Measurements from ENCODE around the gene DRC3.
"Not testable (repeated sequence)": the region's sequence is repeated elsewhere in the genome, so short reads cannot be mapped to it uniquely, and the experiment has no call there.

DRC3 gene

DNA sequence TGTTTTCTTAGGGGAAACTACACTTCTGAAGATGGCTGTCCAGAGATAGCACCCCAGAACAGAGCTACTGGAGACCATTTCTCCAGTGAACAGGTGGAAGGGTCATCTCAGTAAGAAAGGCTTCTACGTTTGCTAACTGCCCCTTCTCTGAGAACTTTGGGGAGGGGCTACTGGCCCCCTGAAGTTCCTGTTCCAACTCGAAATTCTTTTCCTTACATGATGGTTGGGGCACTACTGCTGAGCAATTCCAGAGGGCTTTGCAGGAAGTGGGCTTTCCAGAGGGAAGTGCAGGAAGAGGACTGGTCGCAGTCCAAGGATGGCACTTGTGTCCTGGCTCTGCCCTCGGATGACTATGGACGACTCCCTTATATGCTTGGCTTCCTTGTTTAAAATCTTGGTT lies 31.6 kb upstream of the DRC3 start:
- no peak for DNase-seq

DNA sequence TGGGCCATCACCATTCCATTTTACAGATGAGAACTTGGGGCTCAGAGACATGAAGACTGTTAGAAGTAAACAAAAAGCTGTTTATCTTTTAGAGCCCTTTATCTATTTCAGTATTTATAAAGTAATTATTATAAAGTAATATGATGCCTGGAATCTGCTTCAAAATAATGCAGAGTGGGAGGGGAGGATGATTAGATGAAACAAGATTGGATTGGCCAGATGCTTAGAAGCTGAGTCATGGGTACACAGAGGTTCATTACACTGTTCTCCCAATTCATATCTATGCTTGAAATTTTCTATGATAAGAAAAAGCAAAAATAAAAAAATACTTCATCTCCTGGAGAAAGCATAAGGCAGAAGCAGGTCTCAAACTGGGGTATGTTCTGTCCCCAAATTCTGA lies 29.8 kb upstream of the DRC3 start:
- peak; percentile 24 for DNase-seq

DNA sequence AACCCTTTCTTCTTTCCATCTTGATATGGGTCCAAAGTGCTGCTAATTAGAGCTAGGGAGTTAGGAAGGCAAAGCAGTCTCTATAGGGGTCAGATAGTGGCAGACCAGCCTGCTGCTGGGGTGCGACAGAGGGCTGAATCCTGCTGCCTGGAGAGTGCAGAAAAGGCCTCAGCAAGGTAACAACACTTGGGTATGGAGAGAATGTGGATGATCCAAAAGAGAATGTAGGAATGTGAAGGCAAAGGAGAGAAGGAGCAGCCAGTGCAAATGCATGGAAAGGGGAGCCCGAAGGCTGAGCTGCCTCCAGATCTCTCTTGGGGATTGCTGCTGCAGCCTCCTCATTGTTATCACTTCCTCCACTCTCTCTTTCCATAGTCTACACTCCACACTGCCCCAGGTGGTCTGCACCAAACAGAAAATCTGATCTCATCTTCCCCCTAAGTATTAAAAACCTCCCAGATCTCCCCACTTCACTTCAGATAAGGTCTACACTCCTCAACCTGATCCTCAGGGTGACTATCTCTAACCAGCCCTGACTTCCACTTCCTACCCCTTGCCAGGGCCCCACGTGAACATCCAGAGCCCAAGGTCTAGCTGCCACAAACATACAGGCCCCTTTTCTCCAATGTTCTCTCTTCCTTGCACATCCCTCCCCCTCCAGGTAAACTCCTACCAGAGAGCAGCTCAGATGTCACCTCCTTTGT lies 29.2 kb upstream of the DRC3 start:
- peak; percentile 47 for DNase-seq

DNA sequence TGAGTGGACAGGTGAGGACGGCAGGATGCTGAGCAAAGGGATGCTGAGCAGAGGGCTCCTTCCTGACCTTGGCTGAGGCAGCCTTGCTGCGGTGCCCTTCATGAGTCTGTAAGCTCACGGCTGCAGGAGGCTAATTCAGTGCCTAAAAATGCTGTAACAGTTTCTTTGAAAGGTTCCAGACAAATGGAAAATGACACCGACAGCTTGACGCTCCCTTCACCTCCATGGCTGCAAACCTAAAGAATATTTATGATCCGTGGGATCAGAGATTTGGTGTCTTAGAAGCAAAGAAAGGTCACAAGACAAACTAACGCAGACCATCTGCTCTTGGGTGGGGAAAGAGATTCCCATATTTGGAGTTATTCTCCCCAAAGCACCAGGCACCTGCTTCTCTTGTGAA lies 28.4 kb upstream of the DRC3 start:
- peak; percentile 64 for DNase-seq

DNA sequence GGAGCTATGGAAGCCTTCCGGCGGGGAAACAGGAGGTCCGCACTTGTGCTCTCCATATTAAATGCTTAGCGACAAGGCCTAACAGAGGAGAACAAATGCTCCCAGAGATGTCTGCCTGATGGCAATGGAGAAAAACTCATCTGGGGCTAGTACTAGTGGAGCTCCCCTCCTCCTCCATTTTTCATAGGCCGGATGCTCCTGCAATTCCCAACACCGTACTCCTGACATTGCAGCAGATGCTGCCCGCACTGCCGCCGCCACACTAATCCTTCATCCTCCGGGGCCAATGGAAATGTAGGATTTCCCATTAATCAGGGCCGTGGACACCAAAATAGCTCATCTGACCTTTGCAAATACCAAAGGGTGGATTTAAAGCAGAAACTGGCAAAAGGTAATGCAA lies 27.9 kb upstream of the DRC3 start:
- DNase-seq = peak; percentile 47

DNA sequence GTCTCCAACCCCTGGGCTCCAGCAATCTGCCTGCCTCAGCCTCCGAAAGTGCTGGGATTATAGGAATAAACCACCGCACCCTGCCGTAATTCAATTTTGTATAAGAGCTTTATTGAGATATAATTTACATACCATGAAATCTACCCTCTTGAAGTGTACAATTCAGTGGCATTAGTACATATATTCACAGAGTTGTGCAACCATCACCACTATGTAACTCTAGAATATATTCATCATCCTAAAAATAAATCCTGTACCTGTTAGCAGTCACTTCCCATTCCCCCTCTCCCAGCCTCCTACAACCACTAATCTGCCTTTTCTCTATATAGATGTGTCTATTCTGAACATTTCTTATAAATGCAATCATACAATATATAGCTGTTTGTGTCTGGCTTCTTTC lies 26.6 kb upstream of the DRC3 start:
- no peak for DNase-seq

DNA sequence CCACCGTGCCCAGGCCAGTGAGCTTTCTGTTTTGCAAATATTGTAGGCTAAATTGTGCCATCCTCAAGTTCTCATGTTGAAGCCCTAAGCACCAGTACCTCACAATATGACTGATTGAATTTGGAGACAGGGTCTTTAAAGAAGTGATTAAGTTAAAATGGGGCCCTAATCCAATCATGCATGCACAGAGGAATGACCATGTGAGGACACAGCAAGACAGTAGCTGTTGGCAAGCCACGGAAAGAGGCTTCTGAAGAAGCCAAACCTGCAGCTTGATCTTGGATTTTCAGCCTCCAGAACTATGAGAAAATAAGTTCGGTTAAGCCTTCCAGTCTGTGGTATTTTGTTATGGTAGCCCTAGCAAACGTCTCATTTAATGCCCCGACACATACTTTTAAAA lies 25.4 kb upstream of the DRC3 start:
- DNase-seq = no peak

DNA sequence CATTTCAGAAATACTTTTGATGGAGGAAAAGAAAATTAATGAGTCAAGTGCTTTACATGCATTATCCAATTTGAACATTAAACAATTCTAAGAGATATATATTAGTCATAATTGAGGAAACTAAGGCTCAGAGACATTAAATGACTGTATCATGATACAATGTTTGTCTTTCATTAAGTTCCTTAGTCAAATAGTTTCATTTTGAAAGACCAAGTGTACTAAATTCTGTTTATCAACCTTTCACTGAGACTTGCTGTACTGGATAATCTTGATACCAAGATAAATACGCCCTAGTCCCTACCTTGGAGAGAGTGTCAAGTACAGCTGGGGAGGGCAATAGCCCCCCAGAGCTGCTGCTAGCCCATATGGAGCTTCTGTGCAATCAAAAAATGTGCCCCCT lies 24.7 kb upstream of the DRC3 start:
- no peak for DNase-seq

DNA sequence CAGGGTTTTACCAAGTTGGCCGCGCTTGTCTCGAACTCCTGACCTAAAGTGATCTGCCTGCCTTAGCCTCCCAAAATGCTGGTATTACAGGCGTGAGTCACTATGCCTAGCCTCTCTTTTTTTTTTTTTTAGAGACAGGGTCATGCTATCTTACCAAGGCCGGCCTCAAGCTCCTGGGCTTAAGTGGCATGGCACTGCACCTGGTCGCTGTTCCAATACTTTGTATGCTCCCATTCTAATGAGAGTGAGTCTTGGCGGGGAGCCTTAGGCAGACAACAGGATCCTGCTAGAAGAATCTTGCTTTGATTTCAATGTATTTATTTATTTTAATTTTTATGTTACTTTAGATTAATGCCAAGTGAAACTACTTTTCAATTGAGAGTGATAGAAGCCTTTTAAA lies 22.3 kb upstream of the DRC3 start:
- DNase-seq = no peak

DNA sequence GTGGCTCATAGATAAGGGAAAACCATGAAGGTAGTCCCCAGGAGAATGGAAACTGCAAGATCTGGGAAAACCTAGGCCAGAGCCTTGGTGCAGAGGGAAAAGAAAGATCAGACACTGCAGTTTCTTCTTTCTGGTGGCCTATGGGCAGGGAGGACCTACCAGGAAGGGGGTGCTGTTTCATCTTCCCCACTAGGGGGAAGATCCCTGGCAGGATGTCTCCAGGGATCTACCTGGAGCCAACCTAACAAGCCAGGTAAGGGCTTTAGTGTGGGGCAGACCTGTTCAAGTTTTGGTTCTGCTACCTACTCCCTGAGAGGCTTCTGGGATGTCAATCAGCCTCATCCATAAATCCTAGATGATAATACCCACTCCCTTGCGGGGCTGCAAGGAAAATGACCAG lies 21.9 kb upstream of the DRC3 start:
- DNase-seq = no peak

DNA sequence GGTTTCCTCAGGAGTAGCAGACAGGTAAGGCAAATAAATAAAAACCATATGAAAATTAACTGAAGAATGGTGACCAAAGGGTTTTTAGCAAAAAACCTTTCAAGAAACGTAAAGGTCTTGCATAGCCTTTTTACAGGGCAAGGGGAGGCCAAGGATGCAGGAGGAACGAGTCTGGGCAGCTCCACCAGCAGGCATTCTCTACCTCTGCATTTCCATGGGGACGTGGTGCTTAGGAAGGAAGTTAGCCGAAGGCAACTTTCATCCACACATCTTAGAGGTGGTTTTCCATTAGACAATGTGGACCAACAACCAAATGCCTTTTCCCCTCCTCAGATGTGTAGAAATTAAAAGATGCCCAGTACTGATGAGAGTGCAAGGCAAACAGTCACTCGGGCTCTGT lies 21.1 kb upstream of the DRC3 start:
- DNase-seq = no peak

DNA sequence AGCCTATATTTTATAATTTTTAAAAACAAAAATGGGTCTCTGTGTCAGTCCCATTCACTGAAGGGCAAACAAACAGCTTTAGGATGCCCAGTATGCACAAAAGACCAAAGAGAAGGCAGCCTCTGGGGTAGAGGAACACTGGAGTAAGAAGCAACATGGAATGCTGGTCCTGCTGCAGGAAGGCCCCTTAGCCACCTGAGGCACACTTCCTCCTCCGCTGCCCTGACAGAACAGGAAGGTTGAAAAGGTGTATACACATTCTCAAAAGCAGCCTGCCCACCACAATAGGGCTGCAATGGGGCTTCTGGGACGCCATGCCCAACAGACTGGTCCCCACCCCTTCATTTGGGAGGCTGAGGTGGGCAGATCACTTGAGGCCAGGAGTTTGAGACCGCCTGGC lies 20.0 kb upstream of the DRC3 start:
- DNase-seq = no peak

DNA sequence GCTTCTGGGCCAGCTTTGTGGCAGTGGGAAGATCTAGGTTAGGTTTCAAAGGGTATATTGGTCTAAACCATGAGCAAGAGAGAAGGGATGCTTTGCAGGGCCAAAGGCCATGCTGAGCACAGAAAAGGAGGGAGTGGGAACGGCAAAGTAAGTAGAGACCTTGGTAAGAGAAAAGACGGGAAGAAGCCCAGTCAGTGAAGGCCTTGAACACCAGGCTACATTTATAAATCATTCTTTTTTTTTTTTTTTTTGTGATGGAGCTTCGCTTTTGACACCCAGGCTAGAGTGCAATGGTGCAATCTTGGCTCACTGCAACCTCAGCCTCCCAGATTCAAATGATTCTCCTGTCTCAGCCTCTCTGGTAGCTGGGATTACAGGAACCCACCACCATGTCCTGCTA lies 18.6 kb upstream of the DRC3 start:
- no peak for DNase-seq

DNA sequence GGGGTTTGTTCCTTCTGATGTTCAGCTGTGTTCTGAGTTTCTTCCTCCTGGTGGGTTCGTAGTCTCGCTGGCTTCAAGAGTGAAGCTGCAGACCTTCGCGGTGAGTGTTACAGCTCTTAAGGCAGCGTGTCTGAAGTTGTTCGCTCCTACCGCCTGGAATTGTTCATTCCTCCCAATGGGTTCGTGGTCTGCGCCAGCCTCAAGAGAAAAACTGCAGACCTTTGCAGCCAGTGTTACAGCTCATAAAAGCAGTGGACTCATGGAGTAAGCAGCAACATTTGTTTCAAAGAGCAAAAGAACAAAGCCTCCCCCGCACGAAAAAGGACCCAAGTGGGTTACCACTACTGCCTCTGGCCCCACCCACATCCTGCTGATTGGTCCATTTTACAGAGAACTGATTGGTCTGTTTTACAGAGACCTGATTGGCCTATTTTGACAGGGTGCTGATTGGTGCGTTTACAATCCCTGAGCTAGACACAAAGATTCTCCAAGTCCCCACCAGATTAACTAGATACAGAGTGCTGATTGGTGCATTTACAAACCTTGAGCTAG lies 16.8 kb upstream of the DRC3 start:
- DNase-seq = not testable (repeated sequence)

DNA sequence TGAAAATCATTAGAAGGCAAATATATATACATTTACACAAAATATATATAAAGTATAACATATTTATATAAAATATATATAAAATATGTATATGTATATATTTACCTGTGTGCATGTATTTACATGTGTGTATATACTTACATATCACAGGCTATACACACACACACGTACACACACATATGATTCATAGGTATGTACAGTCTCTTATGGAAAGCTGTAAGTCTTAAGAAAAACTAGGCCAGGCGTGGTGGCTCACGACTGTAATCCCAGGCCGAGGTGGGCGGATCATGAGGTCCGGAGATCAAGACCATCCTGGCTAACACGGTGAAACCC lies 15.1 kb upstream of the DRC3 start:
- no peak for DNase-seq

DNA sequence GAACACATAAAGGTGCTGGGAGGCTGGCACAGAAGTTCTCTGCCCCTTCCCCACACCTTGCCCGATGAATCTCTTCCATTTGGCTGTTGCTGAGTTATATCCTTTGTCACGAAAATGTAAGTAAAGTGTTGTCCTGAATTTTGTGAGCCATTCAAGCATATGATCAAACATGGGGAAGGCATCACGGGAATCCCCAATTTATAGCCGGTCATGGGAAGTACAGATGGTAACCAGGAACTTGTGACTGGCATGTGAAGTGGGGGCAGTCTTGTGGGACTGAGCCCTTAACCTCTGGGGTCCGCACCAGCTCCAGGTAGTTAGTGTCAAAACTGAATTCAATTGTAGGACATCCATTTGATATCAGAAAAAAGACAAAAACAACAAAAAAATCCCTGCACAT lies 13.7 kb upstream of the DRC3 start:
- DNase-seq = no peak

DNA sequence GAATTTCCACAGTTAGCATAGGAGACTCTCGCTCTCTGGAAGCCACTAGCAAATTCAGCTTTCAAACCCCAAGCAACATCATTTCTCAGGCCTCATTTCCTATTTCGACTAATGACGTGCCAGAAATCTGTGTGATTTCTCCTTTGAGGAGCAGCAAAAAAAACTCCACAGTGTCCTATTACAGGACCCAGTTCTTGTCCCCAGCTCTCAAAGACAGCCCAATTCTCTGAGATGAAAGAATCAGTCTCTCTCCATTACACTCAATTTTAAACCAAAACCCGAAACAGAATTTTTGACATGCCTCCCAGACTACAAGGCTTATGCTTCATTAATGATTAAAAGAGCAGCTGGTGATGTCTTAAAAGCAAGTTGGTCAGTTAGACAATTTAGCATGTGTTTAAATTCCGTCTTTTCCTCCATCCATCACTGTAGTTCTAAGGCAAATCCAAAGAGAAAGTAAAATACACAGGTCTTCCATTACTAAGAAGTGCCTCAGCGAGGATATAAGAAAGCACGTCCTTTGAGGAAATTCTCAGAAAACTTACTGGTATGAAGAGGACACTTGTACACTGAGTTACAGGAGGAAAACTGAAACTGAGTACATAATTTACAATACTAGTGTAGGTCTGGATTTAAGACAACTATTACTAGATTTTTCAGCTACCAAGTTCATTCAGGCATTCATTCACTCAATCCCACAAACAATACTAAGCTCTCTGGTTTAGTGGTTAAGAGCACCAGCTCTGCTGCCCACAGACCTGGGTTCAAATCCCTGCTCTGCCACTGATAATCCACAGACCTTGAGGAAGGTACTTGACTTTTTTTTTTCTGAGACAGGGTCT lies 12.9 kb upstream of the DRC3 start:
- no peak for DNase-seq

DNA sequence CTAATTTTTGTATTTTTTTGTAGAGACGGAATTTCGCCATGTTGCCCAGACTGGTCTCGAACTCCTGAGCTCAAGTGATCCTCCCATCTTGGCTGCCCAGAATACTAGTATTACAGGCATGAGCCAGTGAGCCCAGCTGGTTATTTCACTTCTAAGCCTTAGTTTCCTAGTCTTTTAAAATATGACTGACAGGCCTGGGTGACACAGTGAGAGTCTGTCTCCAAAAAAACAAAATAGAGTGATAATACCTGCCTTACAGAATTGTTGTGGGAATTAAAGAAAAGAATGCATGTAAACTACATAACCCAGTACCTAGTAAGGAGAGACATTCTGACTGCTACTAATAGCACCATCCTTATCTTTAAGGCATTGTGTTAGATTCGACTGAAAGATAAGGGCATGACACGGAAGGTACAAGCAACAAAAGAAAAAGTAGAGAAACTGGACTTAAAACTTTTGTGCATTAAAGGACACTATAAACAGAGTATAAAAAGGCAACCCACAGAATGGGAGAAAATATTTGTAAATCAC lies 12.1 kb upstream of the DRC3 start:
- no peak for DNase-seq

DNA sequence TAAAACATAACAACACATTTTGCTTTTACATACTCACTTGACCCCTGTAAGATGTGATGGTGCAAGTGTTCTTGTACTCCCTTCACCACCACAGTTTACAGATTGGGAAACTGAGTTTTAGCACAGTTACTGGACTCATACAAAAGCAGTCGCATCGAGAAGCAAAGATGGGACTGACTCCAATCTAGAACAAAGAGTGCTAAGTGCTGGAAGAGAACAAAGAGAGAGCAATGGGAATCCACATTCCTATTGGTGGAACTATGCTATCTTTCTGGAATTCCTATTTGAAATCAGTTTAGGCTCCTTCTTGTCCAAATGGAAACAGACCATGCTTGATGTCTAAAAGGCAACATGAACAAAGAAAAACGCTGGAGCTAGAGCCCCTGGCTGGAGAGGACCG lies 9.6 kb upstream of the DRC3 start:
- DNase-seq = no peak

DNA sequence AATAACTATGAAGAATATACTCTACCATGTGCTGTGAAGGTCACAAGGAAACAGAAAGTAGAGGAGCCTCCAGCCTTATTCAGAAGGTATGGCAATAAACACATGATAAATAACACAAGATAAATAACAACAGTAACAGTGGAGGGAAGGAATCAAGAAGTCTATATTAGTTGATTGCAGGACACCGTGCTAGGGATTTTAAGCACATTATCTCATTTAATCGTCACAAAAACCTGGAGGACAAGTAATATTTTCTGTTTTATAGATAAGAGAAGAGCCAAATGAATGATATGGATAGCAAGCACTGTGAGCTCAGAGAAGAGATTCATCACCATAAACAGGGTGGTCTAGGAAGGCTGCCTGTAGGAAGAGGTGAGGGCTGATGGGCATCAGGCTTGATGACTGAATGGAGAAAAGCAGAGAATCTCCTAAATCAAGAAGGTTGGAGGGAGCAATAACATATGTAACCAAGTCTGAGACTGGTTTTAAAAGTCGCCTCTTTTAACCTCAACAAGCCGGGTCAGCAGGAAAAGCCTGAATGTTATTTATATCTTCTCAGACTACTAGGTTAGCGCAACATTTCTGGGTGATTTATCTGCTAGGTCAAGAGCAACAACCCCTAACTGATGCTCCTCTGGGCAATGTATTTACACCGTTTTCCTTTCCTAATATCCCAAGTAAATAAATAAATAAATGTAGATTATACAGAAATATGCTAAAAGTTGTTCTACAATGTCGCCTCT lies 8.8 kb upstream of the DRC3 start:
- DNase-seq = no peak

DNA sequence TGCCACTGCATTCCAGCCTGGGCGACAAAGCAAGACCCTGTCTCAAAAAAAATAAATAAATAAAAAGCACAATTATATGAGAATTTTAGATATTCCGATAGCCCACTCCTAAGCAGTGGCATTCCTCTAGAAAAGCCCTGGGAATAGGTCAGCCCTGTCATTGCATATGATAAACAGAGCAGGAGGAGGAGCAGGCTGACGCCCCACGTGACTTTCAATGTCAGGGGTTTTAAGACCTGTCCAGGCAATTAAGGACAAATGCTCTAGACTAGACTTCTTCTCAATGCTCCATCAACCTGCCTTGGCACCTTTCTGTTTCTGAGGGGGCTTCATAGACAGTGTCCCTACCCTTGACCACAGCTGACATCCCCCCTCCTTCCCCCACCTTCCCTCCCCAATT lies 8.0 kb upstream of the DRC3 start:
- DNase-seq = no peak

DNA sequence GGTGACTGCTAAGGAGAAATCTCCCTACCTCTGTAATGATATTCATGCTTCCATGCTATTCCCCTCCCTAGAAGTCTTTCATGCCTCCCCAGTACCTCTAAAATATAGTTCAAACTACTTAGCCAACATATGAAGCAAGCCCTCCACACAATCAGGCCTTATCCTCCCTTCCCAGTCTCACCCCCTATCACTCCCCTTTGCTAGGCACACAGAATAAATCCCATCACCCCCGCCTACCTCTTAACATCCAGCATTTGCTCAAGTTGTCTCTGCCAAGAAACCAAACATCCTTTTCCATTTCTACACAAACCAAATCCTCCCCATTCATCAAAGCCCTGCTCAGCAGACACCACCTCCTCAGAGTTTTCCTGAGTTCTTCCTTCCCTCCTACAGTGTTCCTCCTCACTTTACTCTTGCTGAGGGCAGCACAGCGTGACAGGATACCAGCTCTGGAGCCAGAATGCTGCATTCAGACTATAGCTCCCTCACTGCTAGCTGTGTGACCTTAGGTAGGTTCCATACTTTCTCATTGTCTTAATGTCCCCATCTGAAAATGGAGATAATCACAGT lies 7.4 kb upstream of the DRC3 start:
- DNase-seq = no peak

DNA sequence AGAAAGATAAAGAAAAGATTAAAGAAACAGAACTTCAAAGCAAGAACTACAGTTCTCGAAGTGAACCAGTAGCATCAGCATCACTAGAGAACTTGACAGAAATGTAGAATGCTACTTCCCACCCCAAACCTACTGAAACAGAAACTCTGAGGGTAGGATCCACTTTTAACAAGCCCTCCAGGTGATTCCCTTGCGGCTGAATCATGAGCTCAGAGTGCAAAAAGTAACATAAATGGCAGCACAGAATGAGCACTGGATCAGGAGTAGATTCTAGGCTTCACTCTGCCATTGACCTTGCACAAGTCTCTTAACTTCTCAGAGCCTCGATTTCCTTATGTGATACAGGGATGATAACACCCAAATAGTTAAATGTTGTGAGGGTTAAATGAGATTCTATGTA lies 6.3 kb upstream of the DRC3 start:
- no peak for DNase-seq
